ENCODE data around the gene C6orf132.

Gene C6orf132

DNA sequence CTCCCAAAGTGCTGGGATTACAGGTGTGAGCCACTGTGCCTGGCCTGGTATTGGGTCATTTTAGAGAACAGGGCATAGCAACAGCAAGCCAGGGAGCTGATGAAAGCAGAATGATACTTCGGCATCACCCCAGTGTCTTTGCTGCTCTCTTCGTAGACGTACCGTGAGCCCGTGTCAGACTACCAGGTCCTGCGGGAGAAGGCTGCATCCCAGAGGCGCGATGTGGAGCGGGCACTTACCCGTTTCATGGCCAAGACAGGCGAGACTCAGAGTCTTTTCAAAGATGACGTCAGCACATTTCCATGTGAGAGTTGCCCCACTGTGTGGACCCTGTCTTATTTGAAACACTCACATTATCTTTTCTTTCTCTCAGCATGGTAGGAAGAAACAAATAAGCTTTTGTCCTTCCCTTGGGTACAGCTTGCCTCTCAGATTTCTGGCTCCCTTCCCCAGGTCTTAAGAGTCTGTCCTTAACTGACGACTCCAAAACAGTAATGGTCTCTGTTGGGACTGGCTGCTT, 76.2 kb downstream of the C6orf132 start:
- no peak overlapping the region for H3K4me3 ChIP-seq (replicated peaks; ENCODE audit: low read depth, low read length)
- no peak for DNase-seq (ENCODE audit: low read depth)
- TF ChIP-seq, protein P1, sequence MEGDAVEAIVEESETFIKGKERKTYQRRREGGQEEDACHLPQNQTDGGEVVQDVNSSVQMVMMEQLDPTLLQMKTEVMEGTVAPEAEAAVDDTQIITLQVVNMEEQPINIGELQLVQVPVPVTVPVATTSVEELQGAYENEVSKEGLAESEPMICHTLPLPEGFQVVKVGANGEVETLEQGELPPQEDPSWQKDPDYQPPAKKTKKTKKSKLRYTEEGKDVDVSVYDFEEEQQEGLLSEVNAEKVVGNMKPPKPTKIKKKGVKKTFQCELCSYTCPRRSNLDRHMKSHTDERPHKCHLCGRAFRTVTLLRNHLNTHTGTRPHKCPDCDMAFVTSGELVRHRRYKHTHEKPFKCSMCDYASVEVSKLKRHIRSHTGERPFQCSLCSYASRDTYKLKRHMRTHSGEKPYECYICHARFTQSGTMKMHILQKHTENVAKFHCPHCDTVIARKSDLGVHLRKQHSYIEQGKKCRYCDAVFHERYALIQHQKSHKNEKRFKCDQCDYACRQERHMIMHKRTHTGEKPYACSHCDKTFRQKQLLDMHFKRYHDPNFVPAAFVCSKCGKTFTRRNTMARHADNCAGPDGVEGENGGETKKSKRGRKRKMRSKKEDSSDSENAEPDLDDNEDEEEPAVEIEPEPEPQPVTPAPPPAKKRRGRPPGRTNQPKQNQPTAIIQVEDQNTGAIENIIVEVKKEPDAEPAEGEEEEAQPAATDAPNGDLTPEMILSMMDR (IDR thresholded peaks at IDR 0.05; ENCODE audit: low read length, missing control alignments): no peak

DNA sequence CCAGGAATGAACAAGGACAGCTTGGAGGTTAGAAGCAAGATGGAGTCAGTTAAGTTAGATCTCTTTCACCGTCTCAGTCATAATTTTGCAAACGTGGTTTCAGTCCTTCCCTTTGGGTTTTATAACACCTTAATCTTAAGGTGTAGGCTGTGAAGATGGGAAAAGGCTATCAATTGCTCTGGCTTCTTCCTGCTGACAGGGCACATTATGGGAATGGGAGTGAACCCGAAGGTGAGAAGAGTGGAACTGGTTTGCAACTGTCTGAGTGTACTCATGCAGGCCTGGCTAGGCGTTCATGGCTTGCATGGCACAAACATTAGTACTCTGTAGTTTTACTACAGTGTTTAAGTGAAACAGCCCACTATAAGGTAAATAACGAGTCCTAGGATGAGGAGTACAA, 82.7 kb downstream of the C6orf132 start:
- no peak for DNase-seq (ENCODE audit: low read depth)
- no peak overlapping the region for H3K4me3 ChIP-seq (replicated peaks; ENCODE audit: low read depth, low read length)
- TF ChIP-seq, protein P1 (IDR thresholded peaks at IDR 0.05; ENCODE audit: low read length, missing control alignments): no peak

DNA sequence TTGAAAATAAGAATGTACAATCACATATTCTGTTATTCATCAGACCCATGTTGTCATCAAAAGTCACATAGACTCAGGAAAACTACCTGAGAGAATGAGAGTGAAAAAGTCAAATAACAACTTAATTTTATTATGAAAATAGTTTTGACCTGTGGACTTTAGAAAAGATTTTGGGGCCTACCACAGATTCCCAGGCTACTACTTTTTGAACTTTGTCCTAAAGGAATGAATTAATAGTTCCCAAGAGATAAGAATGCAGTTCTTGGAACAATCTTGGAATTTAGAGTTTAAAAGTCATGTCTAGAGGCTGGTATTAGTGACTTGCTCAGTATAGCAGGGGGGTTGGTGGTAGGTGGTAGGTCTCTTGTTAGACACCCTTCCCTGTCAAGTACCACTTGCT, 88.8 kb downstream of the C6orf132 start:
- no peak for DNase-seq (ENCODE audit: low read depth)
- TF ChIP-seq, protein P1 (IDR thresholded peaks at IDR 0.05; ENCODE audit: low read length, missing control alignments): no peak
- H3K4me3 ChIP-seq (replicated peaks; ENCODE audit: low read depth, low read length): no peak overlapping the region

DNA sequence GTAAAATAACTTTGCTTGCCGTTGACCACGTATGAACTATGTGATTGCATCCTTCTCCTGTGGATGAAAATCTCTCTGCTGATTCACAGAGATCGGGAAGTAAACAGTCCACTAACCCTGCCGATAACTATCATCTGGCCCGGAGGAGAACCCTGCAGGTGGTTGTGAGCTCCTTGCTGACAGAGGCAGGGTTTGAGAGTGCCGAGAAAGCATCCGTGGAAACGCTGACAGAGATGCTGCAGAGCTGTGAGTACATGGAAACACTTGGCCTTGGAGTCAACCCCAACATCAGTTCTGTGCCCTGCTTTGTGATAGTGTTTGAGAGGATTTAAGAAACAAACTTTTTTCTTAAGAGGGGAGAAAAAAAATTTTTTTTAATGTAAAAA, 91.2 kb downstream of the C6orf132 start:
- peak overlapping the region; percentile 82 for H3K4me3 ChIP-seq (replicated peaks; ENCODE audit: low read depth, low read length)
- no peak for DNase-seq (ENCODE audit: low read depth)
- TF ChIP-seq, protein P1 (IDR thresholded peaks at IDR 0.05; ENCODE audit: low read length, missing control alignments): no peak

Data from fibroblast of pulmonary artery (primary cell).